ENCODE measurements around the gene MCM6. TPM values are rescaled to one million over a fixed set of nuclear protein-coding genes. Genes with fewer than 3 reads are reported as not detected.

MCM6 gene
- polyA plus RNA-seq, 1 of the 3 experiments (the other 2 are of a cell fraction), result 18.4 TPM

GRCh38 chr2:135845257-135845656, 31.0 kb downstream of the MCM6 start:
- 99% methylated on average over 3 of the region's 3 CpGs for WGBS (ENCODE audit: low lambda C conversion rate)
- no peak for DNase-seq
- Histone ChIP-seq H3F3A (replicated peaks; ENCODE audit: insufficient read depth) (no peaks in the 10 kb centered on the region), H2AFZ (ENCODE audit: low read depth) (no peak overlapping the region), H3K4me1 (ENCODE audit: control insufficient read depth in 1 of 2, insufficient read depth in 2 of 2, low read depth in 1 of 2, low read length in 1 of 2) (peaks cover 3 to 5% of the 10 kb centered on the region in 2 experiments; a peak in 3 of 4 replicates), H3K4me3 (ENCODE audit: low read depth in 2 of 2, low read length in 1 of 2) (no peak overlapping the region), H3K9me3 (no peaks in the 10 kb centered on the region), H3K79me2 (ENCODE audit: insufficient read depth) (no peaks in the 10 kb centered on the region; the same call in 1 of the 2 replicates), H3K9me2 (no peaks in the 10 kb centered on the region), H3K4me2 (no peak overlapping the region), H3K9ac (no peak overlapping the region), H4K20me1 (ENCODE audit: insufficient read depth) (no peaks in the 10 kb centered on the region), H3K27ac (ENCODE audit: low read depth in 2 of 2, low read length in 1 of 2) (no peak overlapping the region), H3K36me3 (replicated peaks in 1 of 2; ENCODE audit: control insufficient read depth in 1 of 2, insufficient read depth in 2 of 2, low read length in 1 of 2) (peaks cover 41 to 50% of the 10 kb centered on the region in 2 experiments), H3K27me3 (ENCODE audit: insufficient read depth) (no peaks in the 10 kb centered on the region)
- CTCF ChIA-PET, result no interaction called here
- POLR2A ChIA-PET, result no interaction called here
- TF ChIP-seq, protein P1, sequence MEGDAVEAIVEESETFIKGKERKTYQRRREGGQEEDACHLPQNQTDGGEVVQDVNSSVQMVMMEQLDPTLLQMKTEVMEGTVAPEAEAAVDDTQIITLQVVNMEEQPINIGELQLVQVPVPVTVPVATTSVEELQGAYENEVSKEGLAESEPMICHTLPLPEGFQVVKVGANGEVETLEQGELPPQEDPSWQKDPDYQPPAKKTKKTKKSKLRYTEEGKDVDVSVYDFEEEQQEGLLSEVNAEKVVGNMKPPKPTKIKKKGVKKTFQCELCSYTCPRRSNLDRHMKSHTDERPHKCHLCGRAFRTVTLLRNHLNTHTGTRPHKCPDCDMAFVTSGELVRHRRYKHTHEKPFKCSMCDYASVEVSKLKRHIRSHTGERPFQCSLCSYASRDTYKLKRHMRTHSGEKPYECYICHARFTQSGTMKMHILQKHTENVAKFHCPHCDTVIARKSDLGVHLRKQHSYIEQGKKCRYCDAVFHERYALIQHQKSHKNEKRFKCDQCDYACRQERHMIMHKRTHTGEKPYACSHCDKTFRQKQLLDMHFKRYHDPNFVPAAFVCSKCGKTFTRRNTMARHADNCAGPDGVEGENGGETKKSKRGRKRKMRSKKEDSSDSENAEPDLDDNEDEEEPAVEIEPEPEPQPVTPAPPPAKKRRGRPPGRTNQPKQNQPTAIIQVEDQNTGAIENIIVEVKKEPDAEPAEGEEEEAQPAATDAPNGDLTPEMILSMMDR (IDR thresholded peaks at IDR 0.05), result no peak
- no peak for TF ChIP-seq REST (IDR thresholded peaks at IDR 0.05; ENCODE audit: low read depth, low read length)
- no peak for TF ChIP-seq RXRA (IDR thresholded peaks at IDR 0.05; ENCODE audit: borderline replicate concordance, low read depth)

- no peak overlapping the region for H2AFZ ChIP-seq (ENCODE audit: low read depth)
- 88% methylated on average over 12 of the region's 12 CpGs for WGBS (ENCODE audit: low lambda C conversion rate)
- no peaks in the 10 kb centered on the region for H3K9me2 ChIP-seq
- DNase-seq, result no peak
- no peaks in the 10 kb centered on the region for H3F3A ChIP-seq (replicated peaks; ENCODE audit: insufficient read depth)
- peaks cover 9 to 12% of the 10 kb centered on the region in 2 experiments; a peak in 3 of 4 replicates for H3K4me1 ChIP-seq (ENCODE audit: control insufficient read depth in 1 of 2, insufficient read depth in 2 of 2, low read depth in 1 of 2, low read length in 1 of 2)
- ChIA-PET POLR2A (no interaction called here), CTCF (interaction anchor here (0.7 kb wide), 1 partner anchor 26 kb away, joined by 4 read pairs; no protein-coding TSS in a partner anchor)
- H3K79me2 ChIP-seq (ENCODE audit: insufficient read depth), result no peaks in the 10 kb centered on the region
- H3K4me3 ChIP-seq (ENCODE audit: low read depth in 2 of 2, low read length in 1 of 2), result no peak overlapping the region
- H3K4me2 ChIP-seq, result no peak overlapping the region
- H3K36me3 ChIP-seq (replicated peaks in 1 of 2; ENCODE audit: control insufficient read depth in 1 of 2, insufficient read depth in 2 of 2, low read length in 1 of 2), result peaks cover 39 to 51% of the 10 kb centered on the region in 2 experiments
- no peak overlapping the region for H3K9ac ChIP-seq
- no peak overlapping the region for H3K27ac ChIP-seq (ENCODE audit: low read depth in 2 of 2, low read length in 1 of 2)
- H3K9me3 ChIP-seq, result no peaks in the 10 kb centered on the region
- no peaks in the 10 kb centered on the region for H4K20me1 ChIP-seq (ENCODE audit: insufficient read depth)
- no peaks in the 10 kb centered on the region for H3K27me3 ChIP-seq (ENCODE audit: insufficient read depth)
- TF ChIP-seq FOXM1 (IDR thresholded peaks at IDR 0.05; ENCODE audit: low read depth), result no peak
- no peak for TF ChIP-seq PBX3 (IDR thresholded peaks at IDR 0.05)
- no peak for TF ChIP-seq USF1 (IDR thresholded peaks at IDR 0.05; ENCODE audit: borderline replicate concordance, low read depth)
- TF ChIP-seq EP300 (IDR thresholded peaks at IDR 0.05; ENCODE audit: borderline replicate concordance in 1 of 2, low read depth in 1 of 2, low read length in 1 of 2), result no peak
- TF ChIP-seq SMC3 (IDR thresholded peaks at IDR 0.05; ENCODE audit: low read depth, low read length), result no peak
- TF ChIP-seq ELF1 (IDR thresholded peaks at IDR 0.05), result no peak
- TF ChIP-seq, protein P2, sequence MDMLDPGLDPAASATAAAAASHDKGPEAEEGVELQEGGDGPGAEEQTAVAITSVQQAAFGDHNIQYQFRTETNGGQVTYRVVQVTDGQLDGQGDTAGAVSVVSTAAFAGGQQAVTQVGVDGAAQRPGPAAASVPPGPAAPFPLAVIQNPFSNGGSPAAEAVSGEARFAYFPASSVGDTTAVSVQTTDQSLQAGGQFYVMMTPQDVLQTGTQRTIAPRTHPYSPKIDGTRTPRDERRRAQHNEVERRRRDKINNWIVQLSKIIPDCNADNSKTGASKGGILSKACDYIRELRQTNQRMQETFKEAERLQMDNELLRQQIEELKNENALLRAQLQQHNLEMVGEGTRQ (IDR thresholded peaks at IDR 0.05; ENCODE audit: borderline replicate concordance, low read depth, low read length), result no peak
- TF ChIP-seq NRF1 (IDR thresholded peaks at IDR 0.05; ENCODE audit: low read depth, low read length), result no peak
- TF ChIP-seq FOSL2 (IDR thresholded peaks at IDR 0.05; ENCODE audit: borderline replicate concordance, low read depth), result no peak
- TF ChIP-seq GATA2 (CRISPR knock-in tag; IDR thresholded peaks at IDR 0.05), result no peak
- TF ChIP-seq CHD2 (IDR thresholded peaks at IDR 0.05; ENCODE audit: low read length, partially characterized antibody), result no peak
- no peak for TF ChIP-seq IRF3 (IDR thresholded peaks at IDR 0.05; ENCODE audit: low read depth, low read length)
- no peak for TF ChIP-seq POLR2AphosphoS5 (IDR thresholded peaks at IDR 0.05; ENCODE audit: low read depth, low read length)
- TF ChIP-seq GABPA (IDR thresholded peaks at IDR 0.05; ENCODE audit: low read depth), result no peak
- TF ChIP-seq NFIC (IDR thresholded peaks at IDR 0.05; ENCODE audit: borderline replicate concordance), result no peak
Observed at GRCh38 chr2:135844301-135844895, 31.8 kb downstream of the MCM6 start.
